Activated T-helper 1 cell treated with anti-CD3 and anti-CD28 coated beads, Interleukin-12 subunit alpha, Interleukin-12 subunit beta, Interleukin-2, Interleukin-4 antibody, amounts not matched to agents 30 ng/mL and 10 ng/mL and 1 ng/mL, durations not matched to agents 14 hours and 24 hours and 36 hours (primary cell): ENCODE measurements around the gene CD200. TPM values are rescaled to one million over a fixed set of nuclear protein-coding genes. Genes with fewer than 3 reads are reported as not detected.
"Not testable (repeated sequence)": the region's sequence is repeated elsewhere in the genome, so short reads cannot be mapped to it uniquely, and the experiment has no call there.

Experiments used
- DNase-seq: peaks from one replicate; pipeline ENCODE4 v3.0.0; 2021; ENCODE audit warnings: low spot score
- H3K27ac Mint-ChIP-seq: one replicate; pipeline ENCODE4 v1.8.0; 2021; ENCODE audit warnings: mild to moderate bottlenecking, mixed read lengths
- H3K27me3 Mint-ChIP-seq: one replicate; pipeline ENCODE4 v1.8.0; 2022; ENCODE audit warnings: mild to moderate bottlenecking, moderate library complexity, mixed read lengths; ENCODE audit not compliant: insufficient read depth
- H3K36me3 Mint-ChIP-seq: one replicate; pipeline ENCODE4 v1.8.0; 2021; ENCODE audit warnings: low read depth, mixed read lengths
- H3K4me1 Mint-ChIP-seq: one replicate; pipeline ENCODE4 v1.8.0; 2021; ENCODE audit warnings: low read depth, mixed read lengths
- H3K4me3 Mint-ChIP-seq: one replicate; pipeline ENCODE4 v1.8.0; 2021; ENCODE audit warnings: mild to moderate bottlenecking, moderate library complexity, mixed read lengths
- H3K9me3 Mint-ChIP-seq: one replicate; pipeline ENCODE4 v1.8.0; 2021; ENCODE audit warnings: mixed read lengths
- intact Hi-C: fragments of 100-400 bp; cut with micrococcal nuclease; formaldehyde crosslinking; loops from one replicate; pipeline ENCODE4 v1.15.1; 2024
- total RNA-seq: library from RNA; stranded (reverse); gene quantifications from 2 replicates; pipeline ENCODE4 v1.2.3, GENCODE V29; 2022

Gene CD200
- total RNA-seq, 1 donor from 2014 or later = 141 TPM

- intact Hi-C loops = no loop called here
- H3K36me3 Mint-ChIP-seq = peaks cover 2% of the 10 kb centered on the region
- peaks cover 16% of the 10 kb centered on the region for H3K4me1 Mint-ChIP-seq
- no peaks in the 10 kb centered on the region for H3K27me3 Mint-ChIP-seq
- no peaks in the 10 kb centered on the region for H3K9me3 Mint-ChIP-seq
- H3K27ac Mint-ChIP-seq = no peak overlapping the region
- no peak for DNase-seq
- no peak overlapping the region for H3K4me3 Mint-ChIP-seq
Measured at GRCh38 chr3:112401617-112402016, 68.7 kb downstream of the CD200 start.

- no peak for DNase-seq
- peaks cover 2% of the 10 kb centered on the region for H3K36me3 Mint-ChIP-seq
- H3K27me3 Mint-ChIP-seq = no peaks in the 10 kb centered on the region
- H3K4me3 Mint-ChIP-seq = no peak overlapping the region
- no peaks in the 10 kb centered on the region for H3K9me3 Mint-ChIP-seq
- no peak overlapping the region for H3K27ac Mint-ChIP-seq
- intact Hi-C loops = no loop called here
- H3K4me1 Mint-ChIP-seq = peaks cover 23% of the 10 kb centered on the region
Measured at GRCh38 chr3:112403103-112403502, 70.1 kb downstream of the CD200 start.

GRCh38 chr3:112404924-112405549 lies 72.1 kb downstream of the CD200 start:
- DNase-seq, H3K4me3 Mint-ChIP-seq, H3K9me3 Mint-ChIP-seq, intact Hi-C loops, H3K36me3 Mint-ChIP-seq, H3K27ac Mint-ChIP-seq, H3K27me3 Mint-ChIP-seq: not testable (repeated sequence)
- peaks cover 26% of the 10 kb centered on the region for H3K4me1 Mint-ChIP-seq

- intact Hi-C loops = loop anchor here (1.0 kb wide), 1 partner anchor 417 kb away; no protein-coding TSS in a partner anchor
- Mint-ChIP-seq H3K4me1 (peaks cover 26% of the 10 kb centered on the region), H3K27me3 (no peaks in the 10 kb centered on the region), H3K36me3 (peaks cover 1% of the 10 kb centered on the region), H3K9me3 (no peaks in the 10 kb centered on the region), H3K4me3 (no peak overlapping the region), H3K27ac (no peak overlapping the region)
- no peak for DNase-seq
Measured at GRCh38 chr3:112405845-112406244, 72.9 kb downstream of the CD200 start.

- no peak for DNase-seq
- Mint-ChIP-seq H3K36me3 (no peaks in the 10 kb centered on the region), H3K9me3 (no peaks in the 10 kb centered on the region), H3K27me3 (peaks cover 3% of the 10 kb centered on the region), H3K4me3 (no peak overlapping the region), H3K4me1 (peaks cover 28% of the 10 kb centered on the region), H3K27ac (peak overlapping the region; percentile 8)
- intact Hi-C loops = no loop called here
Measured at GRCh38 chr3:112407214-112407887, 74.4 kb downstream of the CD200 start.

- Mint-ChIP-seq H3K4me3 (no peak overlapping the region), H3K27ac (peak overlapping the region; percentile 8), H3K36me3 (no peaks in the 10 kb centered on the region), H3K27me3 (peaks cover 3% of the 10 kb centered on the region), H3K4me1 (peaks cover 35% of the 10 kb centered on the region), H3K9me3 (no peaks in the 10 kb centered on the region)
- intact Hi-C loops = loop anchor here (2.0 kb wide), 1 partner anchor 17 kb away; no protein-coding TSS in a partner anchor
- no peak for DNase-seq
Measured at GRCh38 chr3:112407888-112408702, 75.1 kb downstream of the CD200 start.

- DNase-seq = no peak
- H3K4me1 Mint-ChIP-seq = peaks cover 36% of the 10 kb centered on the region
- peaks cover 3% of the 10 kb centered on the region for H3K27me3 Mint-ChIP-seq
- intact Hi-C loops = loop anchor here (2.0 kb wide), 1 partner anchor 18 kb away; no protein-coding TSS in a partner anchor
- H3K27ac Mint-ChIP-seq = no peak overlapping the region
- H3K9me3 Mint-ChIP-seq = no peaks in the 10 kb centered on the region
- H3K36me3 Mint-ChIP-seq = no peaks in the 10 kb centered on the region
- no peak overlapping the region for H3K4me3 Mint-ChIP-seq
Measured at GRCh38 chr3:112409041-112409440, 76.1 kb downstream of the CD200 start.

GRCh38 chr3:112411425-112411824 lies 78.5 kb downstream of the CD200 start:
- peaks cover 3% of the 10 kb centered on the region for H3K27me3 Mint-ChIP-seq
- H3K27ac Mint-ChIP-seq = no peak overlapping the region
- H3K4me3 Mint-ChIP-seq = no peak overlapping the region
- H3K36me3 Mint-ChIP-seq = peaks cover 2% of the 10 kb centered on the region
- peaks cover 26% of the 10 kb centered on the region for H3K4me1 Mint-ChIP-seq
- peaks cover 3% of the 10 kb centered on the region for H3K9me3 Mint-ChIP-seq
- DNase-seq = no peak
- intact Hi-C loops = no loop called here

Other genes starting within 250 kb of the CD200 start
- gene C3orf52, start 246.8 kb upstream of the CD200 start, total RNA-seq = 12.4 and 12.8 TPM in 2 replicates
- 2.8 and 3.5 TPM in 2 replicates for gene GCSAM, start 199.9 kb upstream of the CD200 start, total RNA-seq
- gene SLC9C1, start 38.9 kb upstream of the CD200 start, total RNA-seq = not detected in 2 replicates
- gene BTLA, start 166.3 kb downstream of the CD200 start, total RNA-seq = 39.4 and 40.7 TPM in 2 replicates
- 66.2 and 69.8 TPM in 2 replicates for gene ATG3, start 228.8 kb downstream of the CD200 start, total RNA-seq
- gene SLC35A5, start 228.9 kb downstream of the CD200 start, total RNA-seq = 14.9 and 15.5 TPM in 2 replicates